MM.1S (cell line): ENCODE results near the gene ANKLE2.

Experiments
- DNase-seq: peaks from one replicate; pipeline ENCODE4 v3.0.0-alpha.2; 2015
- H2AFZ ChIP-seq: fragments of 300-600 bp; sonication (generic); 2 replicates; pipeline ENCODE4 v1.6.0; 2016; ENCODE audit warnings: antibody characterized with exemption, low read length
- H3F3A ChIP-seq: fragments of 300-600 bp; sonication (generic); 2 replicates; pipeline ENCODE4 v1.6.1; 2016; ENCODE audit warnings: mild to moderate bottlenecking, antibody characterized with exemption, low read length, moderate library complexity, mixed read lengths; ENCODE audit not compliant: insufficient read depth
- H3K27ac ChIP-seq: fragments of 300-600 bp; sonication (generic); 2 replicates; pipeline ENCODE4 v1.5.1; 2016; ENCODE audit warnings: mild to moderate bottlenecking, low read length
- H3K27me3 ChIP-seq: fragments of 300-600 bp; sonication (generic); replicated peaks from 2 replicates; pipeline ENCODE4 v1.6.0; 2016; ENCODE audit warnings: low read length; ENCODE audit not compliant: insufficient read depth
- H3K36me3 ChIP-seq: fragments of 300-600 bp; sonication (generic); replicated peaks from 2 replicates; pipeline ENCODE4 v1.6.1; 2016; ENCODE audit warnings: mild to moderate bottlenecking, low read length, mixed read lengths; ENCODE audit not compliant: insufficient read depth
- H3K4me1 ChIP-seq: fragments of 300-600 bp; sonication (generic); 2 replicates; pipeline ENCODE4 v1.6.1; 2016; ENCODE audit warnings: low read length, mixed read lengths
- H3K4me2 ChIP-seq: fragments of 300-600 bp; sonication (generic); 2 replicates; pipeline ENCODE4 v1.6.0; 2016; ENCODE audit warnings: low read depth, low read length
- H3K4me3 ChIP-seq: fragments of 300-600 bp; sonication (generic); 2 replicates; pipeline ENCODE4 v1.5.1; 2016; ENCODE audit warnings: low read length, mixed read lengths
- H3K79me2 ChIP-seq: fragments of 300-600 bp; sonication (generic); 2 replicates; pipeline ENCODE4 v1.6.1; 2016; ENCODE audit warnings: mixed run types, low read length, mixed read lengths
- H3K9ac ChIP-seq: fragments of 300-600 bp; sonication (generic); 2 replicates; pipeline ENCODE4 v1.6.1; 2016; ENCODE audit warnings: low read length, mixed read lengths
- H3K9me2 ChIP-seq: fragments of 300-600 bp; sonication (generic); replicated peaks from 2 replicates; pipeline ENCODE4 v1.6.1; 2016; ENCODE audit warnings: mild to moderate bottlenecking, low read length, mixed read lengths; ENCODE audit not compliant: insufficient read depth
- H3K9me3 ChIP-seq: fragments of 300-600 bp; sonication (generic); replicated peaks from 2 replicates; pipeline ENCODE4 v1.6.1; 2016; ENCODE audit warnings: mild to moderate bottlenecking, low read length, mixed read lengths; ENCODE audit not compliant: insufficient read depth
- H4K20me1 ChIP-seq: fragments of 300-600 bp; sonication (generic); 2 replicates; pipeline ENCODE4 v1.6.1; 2016; ENCODE audit warnings: mild to moderate bottlenecking, low read length, moderate library complexity, mixed read lengths; ENCODE audit not compliant: insufficient read depth
- EZH2 ChIP-seq: fragments of 300-600 bp; sonication (generic); optimal IDR thresholded peaks from 2 replicates; pipeline ENCODE3; 2017; ENCODE audit warnings: low read depth, mild to moderate bottlenecking, antibody characterized with exemption, low read length, mixed read lengths
- EZH2phosphoT487 ChIP-seq: fragments of 300-600 bp; sonication (generic); IDR thresholded peaks from 2 replicates; pipeline ENCODE4 v1.6.1; 2018; ENCODE audit warnings: antibody characterized with exemption, low read length
- TF ChIP-seq, protein P1 (sequence below): fragments of 300-600 bp; sonication (generic); IDR thresholded peaks from 2 replicates; pipeline ENCODE4 v1.5.1; 2016; ENCODE audit warnings: antibody characterized with exemption, low read length, mixed read lengths

Gene ANKLE2

GRCh38 chr12:132731574-132731973 lies 30.1 kb downstream of the ANKLE2 start:
- Histone ChIP-seq H3K79me2 (no peaks in the 10 kb centered on the region), H3K27me3 (no peaks in the 10 kb centered on the region), H3K9ac (no peak overlapping the region), H3K4me1 (no peaks in the 10 kb centered on the region), H3K36me3 (no peaks in the 10 kb centered on the region; the same call in 1 of the 2 replicates), H3K27ac (no peak overlapping the region), H3K4me2 (no peak overlapping the region), H3F3A (no peaks in the 10 kb centered on the region), H4K20me1 (no peaks in the 10 kb centered on the region), H3K9me2 (no peaks in the 10 kb centered on the region), H3K9me3 (no peaks in the 10 kb centered on the region), H2AFZ (no peak overlapping the region), H3K4me3 (no peak overlapping the region)
- no peak for TF ChIP-seq EZH2phosphoT487
- TF ChIP-seq EZH2 = no peak
- TF ChIP-seq, protein P1, sequence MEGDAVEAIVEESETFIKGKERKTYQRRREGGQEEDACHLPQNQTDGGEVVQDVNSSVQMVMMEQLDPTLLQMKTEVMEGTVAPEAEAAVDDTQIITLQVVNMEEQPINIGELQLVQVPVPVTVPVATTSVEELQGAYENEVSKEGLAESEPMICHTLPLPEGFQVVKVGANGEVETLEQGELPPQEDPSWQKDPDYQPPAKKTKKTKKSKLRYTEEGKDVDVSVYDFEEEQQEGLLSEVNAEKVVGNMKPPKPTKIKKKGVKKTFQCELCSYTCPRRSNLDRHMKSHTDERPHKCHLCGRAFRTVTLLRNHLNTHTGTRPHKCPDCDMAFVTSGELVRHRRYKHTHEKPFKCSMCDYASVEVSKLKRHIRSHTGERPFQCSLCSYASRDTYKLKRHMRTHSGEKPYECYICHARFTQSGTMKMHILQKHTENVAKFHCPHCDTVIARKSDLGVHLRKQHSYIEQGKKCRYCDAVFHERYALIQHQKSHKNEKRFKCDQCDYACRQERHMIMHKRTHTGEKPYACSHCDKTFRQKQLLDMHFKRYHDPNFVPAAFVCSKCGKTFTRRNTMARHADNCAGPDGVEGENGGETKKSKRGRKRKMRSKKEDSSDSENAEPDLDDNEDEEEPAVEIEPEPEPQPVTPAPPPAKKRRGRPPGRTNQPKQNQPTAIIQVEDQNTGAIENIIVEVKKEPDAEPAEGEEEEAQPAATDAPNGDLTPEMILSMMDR = no peak
- DNase-seq = no peak

GRCh38 chr12:132730353-132730752 lies 31.3 kb downstream of the ANKLE2 start:
- no peak overlapping the region for H3K9ac ChIP-seq
- no peak for DNase-seq
- H3K79me2 ChIP-seq = no peaks in the 10 kb centered on the region
- H3K9me3 ChIP-seq = no peaks in the 10 kb centered on the region
- H3K9me2 ChIP-seq = no peaks in the 10 kb centered on the region
- no peak overlapping the region for H3K4me2 ChIP-seq
- H3K36me3 ChIP-seq = no peaks in the 10 kb centered on the region; the same call in 1 of the 2 replicates
- H3K27me3 ChIP-seq = no peaks in the 10 kb centered on the region
- H3K4me3 ChIP-seq = no peak overlapping the region
- H3K4me1 ChIP-seq = no peaks in the 10 kb centered on the region
- H3F3A ChIP-seq = no peaks in the 10 kb centered on the region
- H4K20me1 ChIP-seq = no peaks in the 10 kb centered on the region
- no peak overlapping the region for H3K27ac ChIP-seq
- TF ChIP-seq, protein P1 = no peak
- TF ChIP-seq EZH2phosphoT487 (no peak), EZH2 (no peak)
- H2AFZ ChIP-seq = no peak overlapping the region

- H3K27me3 ChIP-seq = no peaks in the 10 kb centered on the region
- DNase-seq = no peak
- H3K4me2 ChIP-seq = no peak overlapping the region
- TF ChIP-seq EZH2 = no peak
- TF ChIP-seq, protein P1 = no peak
- TF ChIP-seq EZH2phosphoT487 = no peak
- no peaks in the 10 kb centered on the region for H3K4me1 ChIP-seq
- H3K9ac ChIP-seq = no peak overlapping the region
- no peak overlapping the region for H3K4me3 ChIP-seq
- no peaks in the 10 kb centered on the region for H3F3A ChIP-seq
- no peak overlapping the region for H3K27ac ChIP-seq
- H2AFZ ChIP-seq = no peak overlapping the region
- H3K36me3 ChIP-seq = no peaks in the 10 kb centered on the region; the same call in 1 of the 2 replicates
- no peaks in the 10 kb centered on the region for H3K9me2 ChIP-seq
- no peaks in the 10 kb centered on the region for H3K9me3 ChIP-seq
- no peaks in the 10 kb centered on the region for H3K79me2 ChIP-seq
- H4K20me1 ChIP-seq = no peaks in the 10 kb centered on the region
Observed at GRCh38 chr12:132729541-132730320, 31.9 kb downstream of the ANKLE2 start.
